ENCODE results near the gene HTR6. TPM values are rescaled to one million over a fixed set of nuclear protein-coding genes. Genes with fewer than 3 reads are reported as not detected.

The HTR6 gene
- total RNA-seq, 1 experiment from 2014 or later, result not detected

DNA sequence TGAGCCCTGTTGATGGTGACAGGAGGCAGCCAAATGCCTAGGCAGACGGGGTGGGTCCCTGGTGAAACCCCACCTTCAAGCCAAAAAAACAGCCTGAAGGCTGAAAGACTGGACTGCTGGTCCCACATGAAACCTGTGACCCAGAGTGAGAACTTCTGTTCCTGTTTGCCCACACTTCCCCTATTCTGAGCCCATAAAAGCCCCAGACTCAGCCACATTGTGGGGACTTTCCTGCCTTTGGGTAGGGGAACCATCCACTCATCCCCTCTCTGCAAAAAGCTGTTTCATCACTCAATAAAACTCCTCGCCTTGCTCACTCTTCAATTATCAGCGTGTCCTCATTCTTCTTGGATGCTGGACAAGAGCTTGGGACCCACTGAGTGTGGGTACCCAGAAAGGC lies 25.2 kb downstream of the HTR6 start:
- H3K9me3 ChIP-seq (replicated peaks), result no peaks in the 10 kb centered on the region
- no peak for DNase-seq (ENCODE audit: low read depth in 1 of 2, low spot score in 2 of 2)
- no peak overlapping the region for H3K27ac ChIP-seq
- H3K27me3 ChIP-seq (replicated peaks), result no peaks in the 10 kb centered on the region
- H3K4me1 ChIP-seq (replicated peaks), result no peaks in the 10 kb centered on the region
- no peak overlapping the region for H3K4me3 ChIP-seq
- H3K36me3 ChIP-seq, result no peaks in the 10 kb centered on the region

DNA sequence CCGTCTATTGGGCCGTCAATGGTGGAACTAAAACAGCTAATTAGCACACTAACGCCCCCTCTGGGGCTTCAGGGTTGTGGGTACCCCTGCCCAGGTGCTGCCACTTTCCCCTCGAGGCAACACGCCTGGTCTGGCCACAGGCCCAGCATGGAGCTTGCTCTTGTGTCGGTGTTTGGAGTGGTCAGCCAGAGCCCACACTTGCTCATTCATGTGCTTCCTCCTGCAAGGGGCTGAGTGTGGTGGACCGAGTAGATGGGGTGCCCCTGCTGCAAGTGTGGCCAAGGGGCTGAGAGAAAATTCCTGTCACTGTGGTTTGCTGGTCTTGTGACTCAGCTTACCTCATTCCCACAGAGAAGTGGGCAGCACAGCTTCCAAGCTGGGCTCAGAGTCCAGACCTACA lies 25.7 kb downstream of the HTR6 start:
- Histone ChIP-seq H3K9me3 (replicated peaks) (no peaks in the 10 kb centered on the region), H3K4me3 (no peak overlapping the region)
- DNase-seq (ENCODE audit: low read depth in 1 of 2, low spot score in 2 of 2), result no peak

GRCh38 chr1:19694298-19694697 lies 29.6 kb downstream of the HTR6 start:
- no peaks in the 10 kb centered on the region for H3K4me1 ChIP-seq (replicated peaks)
- no peak overlapping the region for H3K4me3 ChIP-seq
- H3K27me3 ChIP-seq (replicated peaks), result no peaks in the 10 kb centered on the region
- no peak for DNase-seq (ENCODE audit: low read depth in 1 of 2, low spot score in 2 of 2)
- H3K9me3 ChIP-seq (replicated peaks), result no peaks in the 10 kb centered on the region
- no peak overlapping the region for H3K27ac ChIP-seq
- H3K36me3 ChIP-seq, result no peaks in the 10 kb centered on the region

More for the DNA sequence above, 25.7 kb downstream of the HTR6 start:
- H3K27me3 ChIP-seq (replicated peaks), result no peaks in the 10 kb centered on the region
- H3K27ac ChIP-seq, result no peak overlapping the region
- no peaks in the 10 kb centered on the region for H3K4me1 ChIP-seq (replicated peaks)
- H3K36me3 ChIP-seq, result no peaks in the 10 kb centered on the region

DNA sequence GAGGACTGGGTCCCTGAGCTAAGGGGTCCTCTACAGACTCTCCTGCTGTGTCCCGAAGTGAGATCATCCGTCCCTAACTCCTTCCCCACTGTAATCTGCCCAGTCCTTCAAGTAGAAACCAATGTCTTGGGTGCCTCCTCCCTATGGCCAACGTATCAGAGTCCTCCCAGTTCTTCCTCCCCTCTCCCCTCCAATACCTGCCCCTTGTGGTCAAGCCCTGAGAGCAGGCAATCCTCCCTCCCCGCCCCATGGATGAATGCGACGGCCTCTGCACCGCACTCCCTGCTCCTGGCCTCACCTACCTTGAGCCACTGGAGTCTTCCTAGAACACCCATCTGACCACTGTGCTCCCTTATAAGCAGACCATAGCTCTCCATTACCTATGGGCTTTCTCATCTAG lies 31.1 kb downstream of the HTR6 start:
- no peaks in the 10 kb centered on the region for H3K36me3 ChIP-seq
- no peaks in the 10 kb centered on the region for H3K4me1 ChIP-seq (replicated peaks)
- DNase-seq (ENCODE audit: low read depth in 1 of 2, low spot score in 2 of 2), result no peak
- no peaks in the 10 kb centered on the region for H3K27me3 ChIP-seq (replicated peaks)
- H3K4me3 ChIP-seq, result no peak overlapping the region
- H3K27ac ChIP-seq, result no peak overlapping the region
- no peaks in the 10 kb centered on the region for H3K9me3 ChIP-seq (replicated peaks)

DNA sequence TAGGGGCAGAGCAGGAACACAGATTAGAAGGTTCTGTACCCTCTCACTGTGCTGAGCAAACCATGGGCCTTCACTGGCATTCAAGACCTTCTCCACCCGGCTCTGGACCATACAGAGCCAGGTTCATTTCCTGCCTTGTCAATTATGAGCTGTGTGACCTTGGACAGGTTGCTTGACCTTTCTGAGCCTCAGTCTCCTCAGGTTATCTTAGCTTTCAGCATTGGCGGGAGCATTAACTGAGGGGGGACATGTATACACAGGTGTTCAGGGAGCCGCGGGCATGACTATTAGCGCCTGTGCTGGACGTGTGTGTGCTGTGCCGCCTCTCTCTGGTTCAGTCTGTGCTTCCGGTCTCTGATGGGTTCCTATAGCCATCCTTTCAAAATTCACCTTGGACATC lies 32.1 kb downstream of the HTR6 start:
- Histone ChIP-seq H3K4me1 (replicated peaks) (no peaks in the 10 kb centered on the region), H3K27me3 (replicated peaks) (no peaks in the 10 kb centered on the region), H3K4me3 (no peak overlapping the region), H3K9me3 (replicated peaks) (no peaks in the 10 kb centered on the region), H3K36me3 (no peaks in the 10 kb centered on the region), H3K27ac (no peak overlapping the region)
- no peak for DNase-seq (ENCODE audit: low read depth in 1 of 2, low spot score in 2 of 2)

- Histone ChIP-seq H3K27me3 (replicated peaks) (no peaks in the 10 kb centered on the region), H3K27ac (no peak overlapping the region), H3K36me3 (no peaks in the 10 kb centered on the region), H3K4me1 (replicated peaks) (no peaks in the 10 kb centered on the region), H3K4me3 (no peak overlapping the region), H3K9me3 (replicated peaks) (no peaks in the 10 kb centered on the region)
- DNase-seq (ENCODE audit: low read depth in 1 of 2, low spot score in 2 of 2), result no peak
Measured at GRCh38 chr1:19698181-19698580, 33.5 kb downstream of the HTR6 start.

DNA sequence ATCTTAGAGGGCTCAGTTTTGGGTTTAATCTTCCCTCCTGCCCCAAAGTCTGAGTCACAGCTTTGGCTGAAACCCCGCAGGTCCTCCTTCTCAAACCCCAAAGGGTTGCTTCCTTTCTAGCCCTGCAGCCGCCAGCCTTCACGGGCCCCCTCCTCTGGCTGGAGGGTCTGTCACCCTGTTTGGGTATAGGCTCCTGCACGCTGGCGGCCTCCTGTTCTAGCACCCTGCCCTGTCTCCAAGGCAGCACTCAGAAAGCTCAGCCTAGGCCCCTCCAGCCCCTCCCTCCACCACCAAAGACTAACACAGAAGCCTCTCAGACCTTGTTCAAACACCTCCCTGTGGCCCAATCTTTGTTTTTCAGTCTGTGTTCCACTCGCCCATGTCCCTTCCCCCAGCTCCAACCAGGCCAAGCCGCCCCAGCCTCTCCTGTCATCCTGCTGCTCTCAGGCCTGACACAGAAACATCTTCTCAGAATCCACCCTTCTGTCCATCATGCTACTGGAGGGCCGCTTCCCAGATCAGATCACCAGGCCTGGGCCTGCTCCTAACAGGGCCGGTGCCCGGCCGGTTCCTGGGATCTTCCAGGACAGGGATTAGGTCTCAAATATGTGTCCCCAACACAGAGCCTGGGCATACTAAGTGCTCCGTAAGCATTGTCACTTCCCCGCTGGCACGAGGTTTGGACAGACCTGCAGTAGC lies 35.6 kb downstream of the HTR6 start:
- Histone ChIP-seq H3K27me3 (replicated peaks) (no peaks in the 10 kb centered on the region), H3K4me3 (no peak overlapping the region), H3K27ac (no peak overlapping the region), H3K4me1 (replicated peaks) (no peaks in the 10 kb centered on the region), H3K36me3 (0 out of 2 replicates have a peak, but pooled peaks cover 6% of the 10 kb centered on the region), H3K9me3 (replicated peaks) (no peaks in the 10 kb centered on the region)
- no peak for DNase-seq (ENCODE audit: low read depth in 1 of 2, low spot score in 2 of 2)

DNA sequence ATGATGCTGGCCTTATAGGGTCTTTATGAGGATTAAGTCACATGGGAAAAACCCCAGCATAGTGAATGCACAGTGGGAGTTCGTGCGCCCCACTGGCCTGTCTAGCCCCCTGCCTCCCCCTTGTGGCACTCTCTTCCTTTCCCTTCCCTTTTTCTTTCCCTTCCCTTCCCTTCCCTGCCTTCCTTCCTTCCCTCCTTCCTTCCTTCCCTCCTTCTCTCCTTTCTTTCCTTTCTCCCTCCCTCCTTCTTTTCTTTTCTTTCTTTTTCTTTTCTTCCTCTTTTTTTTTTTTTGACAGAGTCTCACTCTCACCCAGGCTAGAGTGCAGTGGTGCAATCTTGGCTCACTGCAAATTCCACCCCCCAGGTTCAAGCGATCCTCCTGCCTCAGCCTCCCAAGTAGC lies 38.6 kb downstream of the HTR6 start:
- Histone ChIP-seq H3K4me1 (replicated peaks) (no peaks in the 10 kb centered on the region), H3K36me3 (0 out of 2 replicates have a peak, but pooled peaks cover 6% of the 10 kb centered on the region), H3K9me3 (replicated peaks) (no peaks in the 10 kb centered on the region), H3K27me3 (replicated peaks) (no peaks in the 10 kb centered on the region), H3K27ac (no peak overlapping the region), H3K4me3 (no peak overlapping the region)
- DNase-seq (ENCODE audit: low read depth in 1 of 2, low spot score in 2 of 2), result no peak

DNA sequence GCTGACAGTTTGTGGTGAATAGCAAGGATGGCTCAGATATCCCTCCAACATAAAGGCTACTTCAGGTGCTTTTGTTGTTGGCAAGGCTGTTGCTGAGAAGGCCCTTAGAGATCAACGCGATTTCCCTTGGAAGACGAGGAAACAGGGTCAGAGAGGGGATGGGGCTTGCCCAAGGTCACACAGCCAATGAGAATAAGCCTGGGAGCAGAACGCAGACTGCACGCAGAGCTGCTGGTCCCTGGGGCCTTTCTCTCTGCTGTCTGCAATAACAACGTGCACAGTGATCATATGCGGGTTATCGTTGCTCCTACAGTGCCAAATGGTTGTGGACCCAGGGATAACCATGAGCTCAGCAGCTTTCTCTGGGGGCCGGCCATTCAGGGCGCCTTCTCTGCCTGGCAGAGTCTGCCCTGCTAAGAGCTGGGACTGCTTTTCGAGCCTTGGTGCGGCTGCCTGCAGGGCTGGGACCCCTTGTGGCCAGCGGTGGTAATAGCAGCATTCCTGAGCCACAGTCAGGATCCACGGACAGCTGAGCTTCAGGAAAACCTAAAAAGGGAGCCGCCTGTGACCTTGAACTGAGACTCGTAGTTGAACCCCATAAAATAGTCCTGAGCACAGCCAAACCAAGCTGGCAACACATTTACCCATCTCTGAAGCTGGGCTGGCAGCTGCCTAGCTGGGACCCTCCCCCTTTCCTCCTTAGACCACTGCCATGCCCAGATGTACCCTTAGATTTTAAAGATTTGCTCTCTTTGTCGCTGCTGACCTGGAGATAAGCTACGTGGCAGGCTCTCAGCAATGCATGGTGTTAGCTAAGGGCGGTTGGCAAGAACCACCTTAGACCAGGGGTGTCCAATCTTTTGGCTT lies 39.8 kb downstream of the HTR6 start:
- Histone ChIP-seq H3K27me3 (replicated peaks) (no peaks in the 10 kb centered on the region), H3K4me3 (no peak overlapping the region), H3K27ac (no peak overlapping the region), H3K9me3 (replicated peaks) (no peaks in the 10 kb centered on the region), H3K36me3 (0 out of 2 replicates have a peak, but pooled peaks cover 6% of the 10 kb centered on the region), H3K4me1 (replicated peaks) (no peaks in the 10 kb centered on the region)
- peak; percentile 37 to 74 for DNase-seq (ENCODE audit: low read depth in 1 of 2, low spot score in 2 of 2)

GRCh38 chr1:19705464-19705863 lies 40.8 kb downstream of the HTR6 start:
- Histone ChIP-seq H3K27me3 (replicated peaks) (no peaks in the 10 kb centered on the region), H3K36me3 (0 out of 2 replicates have a peak, but pooled peaks cover 6% of the 10 kb centered on the region), H3K27ac (no peak overlapping the region)

DNA sequence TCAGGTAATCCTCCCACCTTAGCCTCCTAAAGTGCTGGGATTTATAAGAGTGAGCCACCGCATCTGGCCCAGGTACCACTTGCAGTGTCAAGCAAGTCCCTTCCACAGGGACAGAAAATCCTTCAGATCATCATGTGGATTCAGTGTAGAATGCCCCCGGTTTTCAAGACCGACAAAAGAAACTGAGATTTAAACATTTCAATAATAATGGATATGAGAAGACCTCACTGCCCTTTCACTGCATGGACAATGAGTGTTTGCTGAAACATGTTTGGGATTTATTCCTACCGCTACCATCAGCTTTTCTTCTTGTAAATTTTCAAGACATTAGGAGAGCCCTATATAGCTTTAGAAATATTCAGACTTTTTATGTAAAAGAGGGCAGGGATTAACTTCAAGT lies 41.5 kb downstream of the HTR6 start:
- Histone ChIP-seq H3K4me1 (replicated peaks) (no peaks in the 10 kb centered on the region), H3K27me3 (replicated peaks) (no peaks in the 10 kb centered on the region), H3K4me3 (no peak overlapping the region), H3K9me3 (replicated peaks) (no peaks in the 10 kb centered on the region), H3K27ac (no peak overlapping the region), H3K36me3 (0 out of 2 replicates have a peak, but pooled peaks cover 6% of the 10 kb centered on the region)
- no peak for DNase-seq (ENCODE audit: low read depth in 1 of 2, low spot score in 2 of 2)

More at GRCh38 chr1:19705464-19705863, 40.8 kb downstream of the HTR6 start:
- Histone ChIP-seq H3K9me3 (replicated peaks) (no peaks in the 10 kb centered on the region), H3K4me1 (replicated peaks) (no peaks in the 10 kb centered on the region), H3K4me3 (no peak overlapping the region)
- DNase-seq (ENCODE audit: low read depth in 1 of 2, low spot score in 2 of 2), result no peak

GRCh38 chr1:19708567-19709110 lies 44.0 kb downstream of the HTR6 start:
- Histone ChIP-seq H3K4me1 (replicated peaks) (no peaks in the 10 kb centered on the region), H3K9me3 (replicated peaks) (no peaks in the 10 kb centered on the region), H3K4me3 (no peak overlapping the region), H3K36me3 (0 out of 2 replicates have a peak, but pooled peaks cover 6% of the 10 kb centered on the region), H3K27ac (no peak overlapping the region), H3K27me3 (replicated peaks) (no peaks in the 10 kb centered on the region)
- no peak for DNase-seq (ENCODE audit: low read depth in 1 of 2, low spot score in 2 of 2)

DNA sequence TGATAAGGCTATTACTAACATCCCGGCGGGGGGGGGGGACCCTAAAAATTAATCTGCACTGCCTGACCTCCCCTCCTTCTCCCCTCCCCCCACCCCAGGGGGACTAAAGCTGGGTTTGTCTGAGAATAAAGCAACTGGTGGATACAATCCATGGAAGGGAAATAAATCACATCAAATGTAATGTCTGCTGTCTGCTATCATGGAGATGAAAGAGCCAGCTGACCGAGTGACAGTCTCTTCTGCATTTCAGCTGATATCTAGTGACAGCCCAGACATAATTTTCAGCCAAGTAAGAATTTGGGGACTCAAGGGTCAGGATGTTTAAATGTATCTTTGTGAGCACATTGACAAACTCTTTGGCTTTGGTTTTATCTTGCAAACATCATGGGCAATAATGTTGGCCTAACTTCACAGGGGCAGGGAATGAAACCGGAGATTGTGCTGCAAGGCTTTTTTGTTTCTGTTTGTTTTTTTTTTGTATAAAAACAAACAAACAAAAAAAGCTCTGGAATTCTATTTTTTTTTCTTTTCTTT lies 44.7 kb downstream of the HTR6 start:
- 0 out of 2 replicates have a peak, but pooled peaks cover under 1% of the 10 kb centered on the region for H3K36me3 ChIP-seq
- H3K9me3 ChIP-seq (replicated peaks), result no peaks in the 10 kb centered on the region
- no peak overlapping the region for H3K4me3 ChIP-seq
- H3K27me3 ChIP-seq (replicated peaks), result no peaks in the 10 kb centered on the region
- H3K27ac ChIP-seq, result no peak overlapping the region
- DNase-seq (ENCODE audit: low read depth in 1 of 2, low spot score in 2 of 2), result no peak
- H3K4me1 ChIP-seq (replicated peaks), result no peaks in the 10 kb centered on the region

Measured in SJSA1 (cell line).